GM18873 (cell line): ENCODE data around the gene TRAF1.
A peak's percentile ranks its signal among the peaks of the same experiment; 100 is the strongest.

Experiments used
- ATAC-seq: cut with Tn5 transposase; IDR thresholded peaks from one replicate; pipeline ENCODE4 v1.9.1; 2021; ENCODE audit warnings: mild to moderate bottlenecking, moderate library complexity, moderate number of reproducible peaks; ENCODE audit not compliant: unreplicated experiment, low FRiP score

Gene TRAF1

GRCh38 chr9:120873512-120873911 is 53.1 kb downstream of the TRAF1 start:
- ATAC-seq = no peak

- no peak for ATAC-seq
These were observed 53.6 kb downstream of the TRAF1 start for GRCh38 chr9:120872791-120873502.

GRCh38 chr9:120870206-120870605 is 56.4 kb downstream of the TRAF1 start:
- ATAC-seq = no peak

- ATAC-seq = no peak
These were observed 56.9 kb downstream of the TRAF1 start for GRCh38 chr9:120869726-120870125.

- ATAC-seq = no peak
These were observed 57.3 kb downstream of the TRAF1 start for GRCh38 chr9:120869360-120869687.

- ATAC-seq = peak; percentile 66
These were observed 57.8 kb downstream of the TRAF1 start for GRCh38 chr9:120868676-120869359.

GRCh38 chr9:120868339-120868675 is 58.3 kb downstream of the TRAF1 start:
- no peak for ATAC-seq

- no peak for ATAC-seq
These were observed 58.8 kb downstream of the TRAF1 start for GRCh38 chr9:120867676-120868338.

GRCh38 chr9:120866651-120867050 is 59.9 kb downstream of the TRAF1 start:
- ATAC-seq = no peak

GRCh38 chr9:120865809-120866208 is 60.8 kb downstream of the TRAF1 start:
- no peak for ATAC-seq

- no peak for ATAC-seq
These were observed 61.4 kb downstream of the TRAF1 start for GRCh38 chr9:120865176-120865575.

- no peak for ATAC-seq
These were observed 61.9 kb downstream of the TRAF1 start for GRCh38 chr9:120864719-120865118.

GRCh38 chr9:120863833-120864232 is 62.8 kb downstream of the TRAF1 start:
- no peak for ATAC-seq

- no peak for ATAC-seq
These were observed 64.1 kb downstream of the TRAF1 start for GRCh38 chr9:120862452-120862851.

GRCh38 chr9:120861935-120862334 is 64.7 kb downstream of the TRAF1 start:
- ATAC-seq = no peak

GRCh38 chr9:120860083-120860482 is 66.5 kb downstream of the TRAF1 start:
- ATAC-seq = no peak

GRCh38 chr9:120859361-120859760 is 67.2 kb downstream of the TRAF1 start:
- ATAC-seq = no peak

- ATAC-seq = no peak
These were observed 68.7 kb downstream of the TRAF1 start for GRCh38 chr9:120857902-120858301.

- no peak for ATAC-seq
These were observed 69.1 kb downstream of the TRAF1 start for GRCh38 chr9:120857481-120857880.

- ATAC-seq = no peak
These were observed 69.9 kb downstream of the TRAF1 start for GRCh38 chr9:120856700-120857099.

- no peak for ATAC-seq
These were observed 70.5 kb downstream of the TRAF1 start for GRCh38 chr9:120855827-120856670.
